ENCODE measurements around the gene RGS7.

DNA sequence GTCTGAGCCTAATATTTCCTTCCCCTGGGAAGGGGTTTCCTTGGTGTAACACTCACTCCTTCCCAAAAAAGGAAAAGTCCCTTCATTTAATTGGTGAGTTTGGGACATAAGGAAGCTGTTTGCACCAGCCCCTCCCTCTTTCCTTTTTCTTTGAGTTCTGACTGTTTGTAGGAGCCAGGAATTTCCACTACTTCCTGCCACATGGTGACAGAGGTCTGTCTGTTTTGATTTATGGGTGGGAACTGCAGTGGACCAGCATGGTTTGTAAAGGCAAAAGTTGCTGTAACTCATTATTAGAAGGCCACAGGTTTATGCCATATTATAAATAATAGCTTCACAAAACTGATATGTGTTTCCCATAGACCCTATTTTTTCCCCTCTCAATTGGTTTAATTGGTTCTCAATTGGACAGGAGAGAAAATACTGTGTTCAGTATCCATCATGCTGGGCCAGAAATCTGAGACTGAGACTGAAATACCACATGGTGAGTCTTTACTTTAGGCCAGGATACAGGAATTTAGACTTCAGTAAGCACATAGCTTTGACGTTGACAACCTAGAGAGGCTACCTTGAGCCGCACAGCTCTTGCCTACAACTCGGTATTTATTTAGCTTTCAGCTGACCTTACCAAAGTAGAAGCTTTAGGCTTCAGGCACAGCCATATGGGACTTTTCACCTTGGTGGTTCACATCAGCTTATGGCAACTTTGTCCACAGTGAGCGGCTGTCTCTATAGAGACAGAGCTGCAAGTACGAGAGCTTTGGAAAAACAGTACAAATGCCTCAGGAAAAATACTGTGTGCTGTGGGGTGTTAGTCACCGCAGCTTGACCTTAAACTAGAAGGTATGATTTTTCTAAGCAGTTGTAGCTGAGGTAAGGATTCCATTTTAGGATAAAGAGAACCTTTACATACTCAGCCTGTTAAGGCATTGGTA lies 40.0 kb upstream of the RGS7 start:
- TF ChIP-seq, protein P1, sequence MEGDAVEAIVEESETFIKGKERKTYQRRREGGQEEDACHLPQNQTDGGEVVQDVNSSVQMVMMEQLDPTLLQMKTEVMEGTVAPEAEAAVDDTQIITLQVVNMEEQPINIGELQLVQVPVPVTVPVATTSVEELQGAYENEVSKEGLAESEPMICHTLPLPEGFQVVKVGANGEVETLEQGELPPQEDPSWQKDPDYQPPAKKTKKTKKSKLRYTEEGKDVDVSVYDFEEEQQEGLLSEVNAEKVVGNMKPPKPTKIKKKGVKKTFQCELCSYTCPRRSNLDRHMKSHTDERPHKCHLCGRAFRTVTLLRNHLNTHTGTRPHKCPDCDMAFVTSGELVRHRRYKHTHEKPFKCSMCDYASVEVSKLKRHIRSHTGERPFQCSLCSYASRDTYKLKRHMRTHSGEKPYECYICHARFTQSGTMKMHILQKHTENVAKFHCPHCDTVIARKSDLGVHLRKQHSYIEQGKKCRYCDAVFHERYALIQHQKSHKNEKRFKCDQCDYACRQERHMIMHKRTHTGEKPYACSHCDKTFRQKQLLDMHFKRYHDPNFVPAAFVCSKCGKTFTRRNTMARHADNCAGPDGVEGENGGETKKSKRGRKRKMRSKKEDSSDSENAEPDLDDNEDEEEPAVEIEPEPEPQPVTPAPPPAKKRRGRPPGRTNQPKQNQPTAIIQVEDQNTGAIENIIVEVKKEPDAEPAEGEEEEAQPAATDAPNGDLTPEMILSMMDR (IDR thresholded peaks at IDR 0.05) = no peak
- no peak for TF ChIP-seq POLR2A (IDR thresholded peaks at IDR 0.05)
- no peak for TF ChIP-seq POLR2AphosphoS5 (IDR thresholded peaks at IDR 0.05; ENCODE audit: insufficient read depth in 1 of 2, low read depth in 1 of 2)

Data from vagina (tissue), 2 donors.